K562 (cell line): ENCODE results near the gene IL1RN. TPM values are rescaled to one million over a fixed set of nuclear protein-coding genes. Genes with fewer than 3 reads are reported as not detected.
A peak's percentile ranks its signal among the peaks of the same experiment; 100 is the strongest.

ENCODE experiments used
- ATAC-seq: fragments of 200-7000 bp; cut with Tn5 transposase; 3 replicates; pipeline ENCODE4 v1.9.1; 2020; ENCODE audit warnings: moderate library complexity
- BruUV-seq: library from RNA; stranded (reverse); fragments of 400-500 nt; replicated peaks from 2 replicates; lab custom pipeline; 2021; lab: Mats Ljungman, UMichigan
- CTCF ChIA-PET: fragments of 300-600 bp; formaldehyde crosslinking; extraction: SDS; loops from one replicate; lab custom pipeline; 2021; ENCODE audit warnings: low intra/inter-chr PET ratio; lab: Yijun Ruan, JAX
- POLR2A ChIA-PET: fragments of 300-600, 350-650 bp; sonication (Branson Sonifier 250); formaldehyde crosslinking; extraction: SDS; loops from one replicate; lab custom pipeline; 2021; ENCODE audit warnings: antibody characterized with exemption, inconsistent platforms; lab: Yijun Ruan, JAX
- DNase-seq, 4 experiments: peaks; one replicate each; pipeline versions ENCODE4 v3.0.0 to v3.0.0-alpha.2; 2011 to 2018; ENCODE audit warnings: low spot score in 3 of 4, mixed read lengths in 3 of 4; ENCODE audit errors: extremely low read depth in 1 of 4
- FAIRE-seq: peaks from 2 replicates; lab custom pipeline; 2011; peaks lifted over from hg19 to GRCh38; lab: Jason Lieb, UNC
- H2AFZ ChIP-seq: 2 replicates; pipeline ENCODE4 v1.6.0; 2011; ENCODE audit warnings: low read depth, low read length, control low read depth, inconsistent platforms
- H3K27ac ChIP-seq: fragments of 200-600 bp; 3 replicates; pipeline ENCODE4 v1.8.0; 2011; ENCODE audit warnings: low read depth, mild to moderate bottlenecking, control low read depth, inconsistent platforms, low read length, moderate library complexity, mixed read lengths; ENCODE audit errors: extremely low read depth
- H3K27me3 ChIP-seq, 2 experiments: fragments of 300-600 bp in 1 of 2; 2 replicates in 1 of 2; 3 replicates in 1 of 2; pipeline versions ENCODE4 v1.6.0 to v1.8.0; 2011; ENCODE audit warnings: inconsistent platforms in 2 of 2, low read length in 2 of 2, mild to moderate bottlenecking in 1 of 2, mixed read lengths in 1 of 2, moderate library complexity in 1 of 2; ENCODE audit not compliant: control insufficient read depth in 2 of 2, insufficient read depth in 2 of 2
- H3K36me3 ChIP-seq: fragments of 300-600 bp; 3 replicates; pipeline ENCODE4 v1.8.0; 2011; ENCODE audit warnings: mild to moderate bottlenecking, low read length, inconsistent platforms; ENCODE audit not compliant: control insufficient read depth, insufficient read depth
- H3K4me1 ChIP-seq, 2 experiments: fragments of 200-600 bp in 1 of 2; replicated peaks in 1 of 2; 2 replicates in 1 of 2; 3 replicates in 1 of 2; pipeline versions ENCODE4 v1.5.1 to v1.8.0; 2011; ENCODE audit warnings: inconsistent platforms in 2 of 2, low read length in 2 of 2, mild to moderate bottlenecking in 1 of 2, mixed read lengths in 1 of 2, moderate library complexity in 1 of 2; ENCODE audit not compliant: control insufficient read depth in 2 of 2, insufficient read depth in 2 of 2
- H3K4me2 ChIP-seq: 2 replicates; pipeline ENCODE4 v1.6.1; 2011; ENCODE audit warnings: low read length, control low read depth, inconsistent platforms, mixed read lengths; ENCODE audit not compliant: insufficient read depth
- H3K4me3 ChIP-seq: fragments of 200-600 bp; sonication (generic), shearing (Covaris generic); 2 replicates; pipeline ENCODE4 v1.5.1; 2016; ENCODE audit warnings: control low read depth, inconsistent platforms
- H3K79me2 ChIP-seq: fragments of 200-600 bp; 3 replicates; pipeline ENCODE4 v1.8.0; 2011; ENCODE audit warnings: low read length, inconsistent platforms; ENCODE audit not compliant: control insufficient read depth, insufficient read depth
- H3K9ac ChIP-seq, 2 experiments: 2 replicates each; pipeline versions ENCODE4 v1.6.0 to v1.6.1; 2011; ENCODE audit warnings: low read depth in 2 of 2, low read length in 2 of 2, control low read depth in 1 of 2, inconsistent platforms in 1 of 2, mild to moderate bottlenecking in 1 of 2, mixed read lengths in 1 of 2; ENCODE audit not compliant: insufficient read depth in 1 of 2
- H3K9me1 ChIP-seq: one replicate; pipeline ENCODE4 v1.6.0; 2011; ENCODE audit warnings: inconsistent platforms, mild to moderate bottlenecking, low read length, moderate library complexity; ENCODE audit not compliant: control insufficient read depth, insufficient read depth
- H3K9me3 ChIP-seq: replicated peaks from 2 replicates; pipeline ENCODE4 v1.5.1; 2011; ENCODE audit warnings: low read depth, low read length, inconsistent platforms; ENCODE audit not compliant: control insufficient read depth, insufficient read depth
- H4K20me1 ChIP-seq: replicated peaks from 2 replicates; pipeline ENCODE4 v1.6.1; 2011; ENCODE audit warnings: low read length, inconsistent platforms, mixed read lengths; ENCODE audit not compliant: control insufficient read depth, insufficient read depth
- CBX8 ChIP-seq: fragments of 200-600 bp; sonication (generic); IDR thresholded peaks from 2 replicates; pipeline ENCODE4 v1.6.1; 2012; ENCODE audit warnings: borderline replicate concordance, mixed run types, low read depth, mild to moderate bottlenecking, moderate library complexity, mixed read lengths, low read length, control low read depth, inconsistent platforms; ENCODE audit not compliant: poor library complexity, severe bottlenecking; ENCODE audit errors: extremely low read depth
- CTBP1 ChIP-seq: fragments of 450-650 bp; IDR thresholded peaks from 2 replicates; pipeline ENCODE4 v1.6.1; 2016; ENCODE audit warnings: borderline replicate concordance
- GABPB2 ChIP-seq: fragments of 250-450 bp; sonication (Bioruptor Pico); conservative IDR thresholded peaks from 2 replicates; pipeline ENCODE4 v1.5.1; 2021; ENCODE audit warnings: mild to moderate bottlenecking
- KAT7 ChIP-seq: sonication (generic); formaldehyde crosslinking; IDR thresholded peaks from 2 replicates; pipeline ENCODE4 v1.8.0; 2022; ENCODE audit warnings: missing genetic modification reagents, mild to moderate bottlenecking, borderline replicate concordance
- NKRF ChIP-seq: fragments of 450-650 bp; IDR thresholded peaks from 2 replicates; pipeline ENCODE4 v1.6.1; 2016; ENCODE audit warnings: borderline replicate concordance
- RREB1 ChIP-seq: fragments of 250-450 bp; sonication (Bioruptor Pico); IDR thresholded peaks from 2 replicates; pipeline ENCODE4 v1.4.0; 2020
- SMARCE1 ChIP-seq: fragments of 450-650 bp; IDR thresholded peaks from 2 replicates; pipeline ENCODE4 v1.7.1; 2016; ENCODE audit warnings: mild to moderate bottlenecking
- SUPT5H ChIP-seq: fragments of 450-650 bp; IDR thresholded peaks from 2 replicates; pipeline ENCODE4 v1.6.1; 2016
- TAF1 ChIP-seq: IDR thresholded peaks from 2 replicates; pipeline ENCODE4 v1.6.1; 2011; ENCODE audit warnings: mild to moderate bottlenecking, low read length, moderate library complexity; ENCODE audit not compliant: insufficient read depth, control insufficient read depth, severe bottlenecking; ENCODE audit errors: extremely low read depth
- WGBS: fragments of 100-300 bp; shearing (Covaris generic); methylation state at CpG from one replicate; pipeline ENCODE4 v1.1.6; 2016; ENCODE audit warnings: low coverage, mixed read lengths; ENCODE audit not compliant: insufficient coverage; ENCODE audit errors: missing lambda C conversion rate; 5-methylcytosine and 5-hydroxymethylcytosine counted together
- in situ Hi-C: fragments of 300-500 bp; cut with MboI; formaldehyde crosslinking; loops from 4 replicates; pipeline ENCODE4 v1.15.0; 2018; ENCODE audit warnings: inconsistent platforms, mixed read lengths
- intact Hi-C: fragments of 100-400 bp; cut with micrococcal nuclease; formaldehyde crosslinking; loops from 2 replicates; pipeline ENCODE4 v1.14.2; 2022
- polyA plus RNA-seq, 8 experiments: library from polyadenylated mRNA; depleted of rRNA in 4 of 8; stranded (reverse) in 5 of 8; unstranded in 3 of 8; fragments of >200 nt; fragmentation: Nextera tagmentation in 2 of 8; fragmentation: Illumina TruSeq in 1 of 8; extraction: Ambion mirVana in 2 of 8; extraction: Trizol in 1 of 8; gene quantifications; 2 replicates each; pipeline versions ENCODE4 v1.2.1 to v1.2.3, GENCODE V29; 2011 to 2014; ENCODE audit warnings: inconsistent platforms in 1 of 8, missing spikeins in 1 of 8
- total RNA-seq, 7 experiments: library from RNA; depleted of rRNA in 6 of 7; stranded (reverse); fragments of >200 nt in 6 of 7; fragmentation: Illumina TruSeq in 2 of 7; extraction: Trizol in 2 of 7; gene quantifications; 2 replicates each; pipeline versions ENCODE4 v1.2.1 to v1.2.3, GENCODE V29; 2011 to 2021; ENCODE audit warnings: low replicate concordance in 1 of 7

IL1RN gene
- total and polyA plus RNA-seq, 9 of the 15 experiments (the other 6 are each of a cell fraction or from before 2014, with no cell fraction given): 0.13 TPM; not detected in 8

GRCh38 chr2:113162173-113162572, 34.8 kb downstream of the IL1RN start:
- ChIA-PET POLR2A (interaction anchor here (0.6 to 4.7 kb wide), 2 partner anchors 13 to 57 kb away, joined by 3 to 32 read pairs; partner anchors contain the start of gene PSD4), CTCF (no interaction called here)
- no peak for FAIRE-seq

GRCh38 chr2:113162869-113163268, 35.5 kb downstream of the IL1RN start:
- Histone ChIP-seq H3K4me3 (no peak overlapping the region), H3K79me2 (no peaks in the 10 kb centered on the region), H3K9me1 (no peaks in the 10 kb centered on the region), H3K9me3 (no peaks in the 10 kb centered on the region), H2AFZ (peak overlapping the region; percentile 13; the same call in 1 of the 2 replicates), H3K27me3 (no peaks in the 10 kb centered on the region), H3K4me1 (peaks cover 16 to 20% of the 10 kb centered on the region in 2 experiments), H3K9ac (no peak overlapping the region), H3K27ac (no peak overlapping the region), H3K4me2 (no peak overlapping the region), H4K20me1 (no peaks in the 10 kb centered on the region), H3K36me3 (no peaks in the 10 kb centered on the region)
- ChIA-PET POLR2A (interaction anchor here (0.6 to 4.7 kb wide), 2 partner anchors 12 to 56 kb away, joined by 3 to 32 read pairs; partner anchors contain the start of gene PSD4), CTCF (no interaction called here)
- intact Hi-C loops: no loop called here
- ATAC-seq (no peak), FAIRE-seq (no peak), DNase-seq (no peak)
- BruUV-seq: no TSS peak
- in situ Hi-C loops: no loop called here
- no peak for TF ChIP-seq NKRF
- no peak for TF ChIP-seq KAT7 (CRISPR knock-in tag)
- TF ChIP-seq SMARCE1: no peak
- no peak for TF ChIP-seq RREB1
- TF ChIP-seq SUPT5H: no peak
- TF ChIP-seq CBX8: no peak
- no peak for TF ChIP-seq GABPB2 (CRISPR knock-in tag)

More at GRCh38 chr2:113162173-113162572, 34.8 kb downstream of the IL1RN start:
- no peak for TF ChIP-seq TAF1
- no peak for TF ChIP-seq CTBP1
- no peak for DNase-seq
- Histone ChIP-seq H3K9ac (no peak overlapping the region), H3K4me2 (no peak overlapping the region; the same call in 1 of the 2 replicates), H3K9me1 (no peaks in the 10 kb centered on the region), H4K20me1 (no peaks in the 10 kb centered on the region), H3K4me1 (peaks cover 15 to 16% of the 10 kb centered on the region in 2 experiments), H3K9me3 (no peaks in the 10 kb centered on the region), H3K36me3 (no peaks in the 10 kb centered on the region), H2AFZ (peak overlapping the region; percentile 13; the same call in 1 of the 2 replicates), H3K4me3 (no peak overlapping the region), H3K27ac (no peak overlapping the region), H3K79me2 (no peaks in the 10 kb centered on the region), H3K27me3 (no peaks in the 10 kb centered on the region)
- intact Hi-C loops (no loop called here), in situ Hi-C loops (no loop called here)
- no peak for ATAC-seq
- 48% methylated on average over 9 of the region's 10 CpGs for WGBS
- no TSS peak for BruUV-seq
